Measurements from ENCODE around the gene ZNF433. TPM values are rescaled to one million over a fixed set of nuclear protein-coding genes. Genes with fewer than 3 reads are reported as not detected.

Gene ZNF433
- total and polyA plus RNA-seq, 9 donors = 3.2 to 6.4 (median 3.8) TPM

DNA sequence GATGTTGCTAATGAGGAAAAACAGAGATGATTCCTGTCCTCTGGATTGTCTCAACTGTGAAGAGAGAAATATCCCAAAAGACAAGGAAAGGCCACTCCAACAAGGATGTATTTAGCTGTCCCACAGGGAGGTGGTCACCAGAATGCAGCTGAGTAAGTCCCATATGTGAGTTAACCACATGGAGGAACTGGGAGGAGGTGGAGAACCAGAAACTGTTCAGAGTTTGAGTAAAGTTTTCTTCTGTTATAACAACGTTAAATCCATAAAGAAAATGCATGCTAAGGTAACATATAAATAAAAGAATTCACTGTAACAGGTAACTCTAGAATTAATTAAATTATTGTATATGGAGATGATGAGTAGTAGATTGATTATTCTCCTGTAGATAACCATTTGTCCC lies 65.3 kb downstream of the ZNF433 start:
- Histone ChIP-seq H3K9me3 (replicated peaks; ENCODE audit: control insufficient read depth, low read depth, low read length) (no peaks in the 10 kb centered on the region), H3K4me1 (ENCODE audit: control insufficient read depth, insufficient read depth, low read length) (peaks cover 3% of the 10 kb centered on the region), H3K4me3 (ENCODE audit: low read length) (no peak overlapping the region), H3K27ac (ENCODE audit: low read length) (no peak overlapping the region), H3K27me3 (ENCODE audit: control insufficient read depth, insufficient read depth, low read length) (no peaks in the 10 kb centered on the region), H3K36me3 (ENCODE audit: control insufficient read depth, insufficient read depth, low read length) (no peaks in the 10 kb centered on the region)
- WGBS (ENCODE audit: insufficient coverage) = no CpG with 5 or more reads among the region's 1 CpG
- no peak for DNase-seq

DNA sequence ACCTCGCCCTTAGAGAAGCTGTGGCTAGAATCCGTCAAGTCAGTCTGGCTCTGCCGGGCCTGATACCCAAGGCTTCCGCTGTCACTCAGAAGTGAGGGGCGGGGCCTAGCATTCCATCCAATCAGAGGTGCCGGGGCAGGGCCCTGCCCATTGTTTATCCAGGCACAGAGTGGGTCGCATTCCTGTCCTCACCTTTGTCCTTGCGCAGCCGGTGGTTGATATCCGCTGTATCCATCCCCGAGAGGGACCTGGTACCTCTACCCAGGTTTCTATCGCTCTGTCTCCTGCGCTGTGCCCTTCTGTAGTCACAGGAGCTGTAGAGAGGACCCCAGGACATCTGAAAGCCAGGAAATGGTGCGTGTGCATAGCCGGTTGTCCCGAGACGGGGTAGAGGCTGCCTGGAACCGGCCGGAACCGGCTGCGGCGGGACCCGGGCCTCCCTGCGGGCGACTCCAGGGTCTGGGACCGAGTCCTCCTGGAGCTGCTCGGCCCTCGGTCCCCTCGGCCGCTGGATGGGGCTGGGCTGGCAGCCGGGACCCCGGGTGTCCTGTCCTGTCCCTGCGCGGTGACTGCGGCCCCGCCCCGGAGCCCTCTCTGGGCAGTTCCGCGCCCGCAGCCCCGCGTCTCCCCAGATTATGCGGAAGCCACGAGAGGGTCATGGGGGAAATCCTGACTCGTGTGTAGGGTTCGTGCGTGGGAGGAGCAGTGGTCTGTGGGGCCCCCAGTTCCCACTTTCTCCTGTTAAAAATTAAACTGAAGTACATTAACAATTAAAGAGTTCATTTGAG lies 70.4 kb downstream of the ZNF433 start, which contains the start of gene ZNF763:
TSS of gene ZNF763 (plus strand) at position 183 of the 788 bp plus-strand sequence. CDS start at position 352, 169 bp downstream.
- Histone ChIP-seq H3K9me3 (replicated peaks; ENCODE audit: control insufficient read depth, low read depth, low read length) (no peaks in the 10 kb centered on the region), H3K4me1 (ENCODE audit: control insufficient read depth, insufficient read depth, low read length) (peaks cover 15% of the 10 kb centered on the region), H3K4me3 (ENCODE audit: low read length) (peak within 1 kb of the TSS; percentile 83), H3K27ac (ENCODE audit: low read length) (peak within 1 kb of the TSS; percentile 96), H3K27me3 (ENCODE audit: control insufficient read depth, insufficient read depth, low read length) (no peaks in the 10 kb centered on the region), H3K36me3 (ENCODE audit: control insufficient read depth, insufficient read depth, low read length) (no peaks in the 10 kb centered on the region)
- peak; percentile 93 for DNase-seq
- WGBS (ENCODE audit: insufficient coverage) = under 1% methylated on average over 38 of the region's 47 CpGs

Other genes starting within 250 kb of the ZNF433 start
- 4.8 TPM for gene ZNF491, start 237.2 kb downstream of the ZNF433 start, total RNA-seq
- 1 to 10 TPM; 1.9 to 4.3 (median 2.5) TPM for gene ZNF491, start 237.2 kb downstream of the ZNF433 start, polyA plus RNA-seq (ENCODE audit: insufficient read depth in 1 of 8, insufficient read length in 8 of 8, low replicate concordance in 1 of 8)
- 6.8 TPM for gene ZNF440, start 221.4 kb downstream of the ZNF433 start, total RNA-seq
- gene ZNF440, start 221.4 kb downstream of the ZNF433 start, polyA plus RNA-seq (ENCODE audit: insufficient read depth in 1 of 8, insufficient read length in 8 of 8, low replicate concordance in 1 of 8) = 1 to 10 TPM; 3.0 to 7.0 (median 4.8) TPM
- 5.1 TPM for gene ZNF439, start 187.0 kb downstream of the ZNF433 start, total RNA-seq
- 1 to 10 TPM; 3.2 to 5.7 (median 4.3) TPM for gene ZNF439, start 187.0 kb downstream of the ZNF433 start, polyA plus RNA-seq (ENCODE audit: insufficient read depth in 1 of 8, insufficient read length in 8 of 8, low replicate concordance in 1 of 8)
- gene ZNF69, start 147.9 kb downstream of the ZNF433 start, total RNA-seq = 5.6 TPM
- 1 to 10 TPM; 3.0 to 5.6 (median 4.2) TPM for gene ZNF69, start 147.9 kb downstream of the ZNF433 start, polyA plus RNA-seq (ENCODE audit: insufficient read depth in 1 of 8, insufficient read length in 8 of 8, low replicate concordance in 1 of 8)
- 7.9 TPM for gene ZNF700, start 110.6 kb downstream of the ZNF433 start, total RNA-seq
- gene ZNF700, start 110.6 kb downstream of the ZNF433 start, polyA plus RNA-seq (ENCODE audit: insufficient read depth in 1 of 8, insufficient read length in 8 of 8, low replicate concordance in 1 of 8) = 1 to 10 TPM; 4.6 to 9.5 (median 6.6) TPM
- 2.5 TPM for gene ZNF763, start 70.6 kb downstream of the ZNF433 start, total RNA-seq
- 1 to 10 TPM; 1.1 to 2.6 (median 1.8) TPM for gene ZNF763, start 70.6 kb downstream of the ZNF433 start, polyA plus RNA-seq (ENCODE audit: insufficient read depth in 1 of 8, insufficient read length in 8 of 8, low replicate concordance in 1 of 8)
- gene ZNF878, start 17.3 kb upstream of the ZNF433 start, total RNA-seq = 0.31 TPM
- gene ZNF878, start 17.3 kb upstream of the ZNF433 start, polyA plus RNA-seq (ENCODE audit: insufficient read depth in 1 of 8, insufficient read length in 8 of 8, low replicate concordance in 1 of 8) = under 1 TPM; 0.16 to 0.61 (median 0.50) TPM
- 12.9 TPM for gene ZNF844, start 29.1 kb upstream of the ZNF433 start, total RNA-seq
- gene ZNF844, start 29.1 kb upstream of the ZNF433 start, polyA plus RNA-seq (ENCODE audit: insufficient read depth in 1 of 8, insufficient read length in 8 of 8, low replicate concordance in 1 of 8) = 10 to 100 TPM in 1 of 8 donors, 1 to 10 TPM in 7; 5.5 to 10.4 (median 8.1) TPM
- gene ZNF20, start 104.7 kb upstream of the ZNF433 start, total RNA-seq = 3.4 TPM
- 1 to 10 TPM; 1.3 to 3.0 (median 2.2) TPM for gene ZNF20, start 104.7 kb upstream of the ZNF433 start, polyA plus RNA-seq (ENCODE audit: insufficient read depth in 1 of 8, insufficient read length in 8 of 8, low replicate concordance in 1 of 8)
- gene ZNF625, start 121.1 kb upstream of the ZNF433 start, total RNA-seq = 11.5 TPM
- gene ZNF625, start 121.1 kb upstream of the ZNF433 start, polyA plus RNA-seq (ENCODE audit: insufficient read depth in 1 of 8, insufficient read length in 8 of 8, low replicate concordance in 1 of 8) = 1 to 10 TPM; 3.8 to 6.1 (median 5.1) TPM
- 10.6 TPM for gene ZNF136, start 127.4 kb upstream of the ZNF433 start, total RNA-seq
- 10 to 100 TPM in 1 of 8 donors, 1 to 10 TPM in 7; 5.6 to 10.2 (median 6.8) TPM for gene ZNF136, start 127.4 kb upstream of the ZNF433 start, polyA plus RNA-seq (ENCODE audit: insufficient read depth in 1 of 8, insufficient read length in 8 of 8, low replicate concordance in 1 of 8)

Data from muscle of leg (tissue), 11 donors.